H9 (cell line): ENCODE measurements around the gene LRRFIP2. TPM values are rescaled to one million over a fixed set of nuclear protein-coding genes. Genes with fewer than 3 reads are reported as not detected.
"Not testable (repeated sequence)": the region's sequence is repeated elsewhere in the genome, so short reads cannot be mapped to it uniquely, and the experiment has no call there.

Experiments used
- DNase-seq: peaks from one replicate; pipeline ENCODE4 v3.0.0-alpha.2; 2017
- H2AFZ ChIP-seq: one replicate; pipeline ENCODE4 v1.6.1; 2013; ENCODE audit warnings: mild to moderate bottlenecking, low read length, control low read depth, moderate library complexity
- H2AK5ac ChIP-seq: 2 replicates; pipeline ENCODE4 v1.6.1; 2013; ENCODE audit warnings: low read length, control low read depth, mixed read lengths; ENCODE audit not compliant: insufficient read length
- H2BK120ac ChIP-seq: one replicate; pipeline ENCODE4 v1.6.1; 2013; ENCODE audit warnings: low read depth, mild to moderate bottlenecking, low read length, control low read depth, inconsistent platforms; ENCODE audit not compliant: poor library complexity, severe bottlenecking
- H2BK12ac ChIP-seq: 2 replicates; pipeline ENCODE4 v1.6.1; 2013; ENCODE audit warnings: low read length, control low read depth, mixed read lengths, low read depth; ENCODE audit not compliant: insufficient read length
- H2BK15ac ChIP-seq: 2 replicates; pipeline ENCODE4 v1.6.1; 2013; ENCODE audit warnings: low read depth, low read length, control low read depth
- H2BK20ac ChIP-seq: one replicate; pipeline ENCODE4 v1.6.1; 2013; ENCODE audit warnings: low read depth, mild to moderate bottlenecking, low read length, control low read depth, inconsistent platforms; ENCODE audit not compliant: poor library complexity, severe bottlenecking
- H2BK5ac ChIP-seq: 2 replicates; pipeline ENCODE4 v1.6.1; 2013; ENCODE audit warnings: low read length, control low read depth, mixed read lengths; ENCODE audit not compliant: insufficient read length
- H3K14ac ChIP-seq: 2 replicates; pipeline ENCODE4 v1.6.1; 2013; ENCODE audit warnings: low read length, control low read depth; ENCODE audit not compliant: insufficient read depth
- H3K18ac ChIP-seq: 2 replicates; pipeline ENCODE4 v1.6.1; 2013; ENCODE audit warnings: low read depth, mild to moderate bottlenecking, mixed read lengths, low read length, control low read depth; ENCODE audit not compliant: insufficient read length
- H3K23ac ChIP-seq: 2 replicates; pipeline ENCODE4 v1.6.1; 2013; ENCODE audit warnings: low read length, control low read depth, mixed read lengths, low read depth; ENCODE audit not compliant: insufficient read length
- H3K23me2 ChIP-seq: 2 replicates; pipeline ENCODE4 v1.6.1; 2013; ENCODE audit warnings: low read depth, mild to moderate bottlenecking, mixed read lengths, low read length, control low read depth; ENCODE audit not compliant: insufficient read length, poor library complexity, severe bottlenecking
- H3K27ac ChIP-seq: 2 replicates; pipeline ENCODE4 v1.5.1; 2013; ENCODE audit warnings: low read length, control low read depth, mixed read lengths, low read depth; ENCODE audit not compliant: insufficient read length
- H3K27me3 ChIP-seq: 2 replicates; pipeline ENCODE4 v1.6.1; 2013; ENCODE audit warnings: low read length, control low read depth, inconsistent platforms; ENCODE audit not compliant: insufficient read depth
- H3K4ac ChIP-seq: 2 replicates; pipeline ENCODE4 v1.6.1; 2013; ENCODE audit warnings: low read depth, mild to moderate bottlenecking, control low read depth, inconsistent platforms, low read length, moderate library complexity
- H3K4me1 ChIP-seq: 2 replicates; pipeline ENCODE4 v1.6.1; 2013; ENCODE audit warnings: low read length, control low read depth, inconsistent platforms; ENCODE audit not compliant: insufficient read depth
- H3K4me2 ChIP-seq: 2 replicates; pipeline ENCODE4 v1.6.1; 2013; ENCODE audit warnings: low read length, control low read depth, mixed read lengths; ENCODE audit not compliant: insufficient read length, insufficient read depth
- H3K56ac ChIP-seq: 2 replicates; pipeline ENCODE4 v1.6.1; 2013; ENCODE audit warnings: low read depth, mild to moderate bottlenecking, mixed read lengths, low read length, control low read depth; ENCODE audit not compliant: insufficient read length
- H3K79me1 ChIP-seq: 2 replicates; pipeline ENCODE4 v1.6.1; 2013; ENCODE audit warnings: low read depth, mild to moderate bottlenecking, moderate library complexity, low read length, control low read depth, inconsistent platforms; ENCODE audit not compliant: insufficient read depth, poor library complexity, severe bottlenecking
- H3K79me2 ChIP-seq: 2 replicates; pipeline ENCODE4 v1.6.1; 2013; ENCODE audit warnings: low read length, control low read depth, inconsistent platforms; ENCODE audit not compliant: insufficient read depth
- H3K9ac ChIP-seq: 2 replicates; pipeline ENCODE4 v1.6.1; 2013; ENCODE audit warnings: low read length, control low read depth, mixed read lengths; ENCODE audit not compliant: insufficient read length; ENCODE audit errors: extremely low read depth
- H3K9me3 ChIP-seq: one replicate; pipeline ENCODE4 v1.6.1; 2013; ENCODE audit warnings: low read depth, low read length, inconsistent platforms; ENCODE audit not compliant: control insufficient read depth
- H3T11ph ChIP-seq: one replicate; pipeline ENCODE4 v1.6.1; 2013; ENCODE audit warnings: mild to moderate bottlenecking, low read length, control low read depth, inconsistent platforms
- H4K20me1 ChIP-seq: one replicate; pipeline ENCODE4 v1.6.1; 2013; ENCODE audit not compliant: control insufficient read depth, insufficient read length, insufficient read depth
- H4K5ac ChIP-seq: 2 replicates; pipeline ENCODE4 v1.6.1; 2013; ENCODE audit warnings: low read depth, mild to moderate bottlenecking, mixed read lengths, low read length, control low read depth; ENCODE audit not compliant: insufficient read length
- H4K8ac ChIP-seq: replicated peaks from 2 replicates; pipeline ENCODE4 v1.6.1; 2013; ENCODE audit warnings: low read length, control low read depth, mixed read lengths, low read depth; ENCODE audit not compliant: insufficient read length
- H4K91ac ChIP-seq: 2 replicates; pipeline ENCODE4 v1.6.1; 2013; ENCODE audit warnings: low read depth, mild to moderate bottlenecking, moderate library complexity, mixed read lengths, low read length, control low read depth; ENCODE audit not compliant: insufficient read length
- H3K27ac Mint-ChIP-seq, 3 experiments: 2 replicates in 2 of 3; 3 replicates in 1 of 3; pipeline ENCODE4 v1.8.0; 2020 to 2021; ENCODE audit warnings: mixed read lengths in 3 of 3, mild to moderate bottlenecking in 1 of 3, moderate library complexity in 1 of 3
- H3K27me3 Mint-ChIP-seq: 2 replicates; pipeline ENCODE4 v1.8.0; 2021; ENCODE audit warnings: low read depth, mild to moderate bottlenecking, moderate library complexity, mixed read lengths
- H3K36me3 Mint-ChIP-seq, 3 experiments: 2 replicates in 2 of 3; 3 replicates in 1 of 3; pipeline ENCODE4 v1.8.0; 2020 to 2021; ENCODE audit warnings: low read depth in 3 of 3, mixed read lengths in 3 of 3; ENCODE audit not compliant: insufficient read depth in 1 of 3
- H3K4me1 Mint-ChIP-seq, 2 experiments: 2 replicates each; pipeline ENCODE4 v1.8.0; 2020; ENCODE audit warnings: mixed read lengths in 2 of 2
- H3K4me3 Mint-ChIP-seq, 2 experiments: 2 replicates in 1 of 2; 3 replicates in 1 of 2; pipeline ENCODE4 v1.8.0; 2020 to 2021; ENCODE audit warnings: mild to moderate bottlenecking in 2 of 2, mixed read lengths in 2 of 2, moderate library complexity in 1 of 2
- H3K9me3 Mint-ChIP-seq, 2 experiments: 2 replicates in 1 of 2; 3 replicates in 1 of 2; pipeline ENCODE4 v1.8.0; 2020; ENCODE audit warnings: mild to moderate bottlenecking in 2 of 2, mixed read lengths in 2 of 2, moderate library complexity in 1 of 2
- CTCF ChIP-seq: fragments of 200-600 bp; sonication (generic); conservative IDR thresholded peaks from 3 replicates; pipeline ENCODE4 v1.8.0; 2021; ENCODE audit warnings: antibody characterized with exemption, mild to moderate bottlenecking
- WGBS: extraction: QIAGEN DNeasy Blood & Tissue Kit; methylation state at CpG from one replicate; pipeline ENCODE4 v1.1.7; 2013; ENCODE audit warnings: missing lambda C conversion rate, low lambda C conversion rate, mixed read lengths; ENCODE audit not compliant: insufficient read length; ENCODE audit errors: extremely low coverage; 5-methylcytosine and 5-hydroxymethylcytosine counted together
- total RNA-seq: library from RNA; stranded (reverse); gene quantifications from 2 replicates; pipeline ENCODE4 v1.2.1, GENCODE V29; 2021

Gene LRRFIP2
- total RNA-seq, 1 experiment from 2014 or later = 30.7 TPM

GRCh38 chr3:37147666-37148065 is 26.7 kb downstream of the LRRFIP2 start:
- Histone ChIP-seq H3K18ac (no peak overlapping the region), H2BK120ac (no peak overlapping the region), H2BK15ac (no peak overlapping the region), H3K4me1 (no peaks in the 10 kb centered on the region), H3K56ac (no peak overlapping the region), H4K5ac (no peak overlapping the region), H3K23ac (no peak overlapping the region), H2BK20ac (no peak overlapping the region), H4K91ac (no peak overlapping the region), H3K27me3 (no peaks in the 10 kb centered on the region), H3K79me2 (no peaks in the 10 kb centered on the region), H3K14ac (no peak overlapping the region), H3K4me2 (no peak overlapping the region), H3K4ac (no peak overlapping the region), H2BK5ac (no peak overlapping the region), H4K20me1 (no peaks in the 10 kb centered on the region), H3K23me2 (no peaks in the 10 kb centered on the region), H3T11ph (no peak overlapping the region), H2BK12ac (no peak overlapping the region), H3K27ac (no peak overlapping the region), H2AFZ (no peak overlapping the region), H4K8ac (no peak overlapping the region), H3K79me1 (no peaks in the 10 kb centered on the region), H2AK5ac (no peak overlapping the region), H3K9me3 (no peaks in the 10 kb centered on the region), H3K9ac (no peak overlapping the region)
- no peak for TF ChIP-seq CTCF
- Mint-ChIP-seq H3K9me3 (no peaks in the 10 kb centered on the region), H3K27me3 (no peaks in the 10 kb centered on the region), H3K36me3 (peaks cover 8 to 23% (median 20%) of the 10 kb centered on the region in 3 experiments; a peak in 6 of 7 replicates), H3K4me3 (no peak overlapping the region), H3K27ac (no peak overlapping the region), H3K4me1 (no peaks in the 10 kb centered on the region)
- DNase-seq = no peak
- no CpG with 5 or more reads among the region's 4 CpGs for WGBS

GRCh38 chr3:37146927-37147326 is 27.5 kb downstream of the LRRFIP2 start:
- H3K27me3 Mint-ChIP-seq, H3K79me2 ChIP-seq, H3K9me3 Mint-ChIP-seq, H4K5ac ChIP-seq, H2BK15ac ChIP-seq, H3K4ac ChIP-seq, H3K4me3 Mint-ChIP-seq, H3K14ac ChIP-seq, H2AK5ac ChIP-seq, H2BK5ac ChIP-seq, H3K27ac Mint-ChIP-seq, H3K4me1 ChIP-seq, H3K9ac ChIP-seq, H4K8ac ChIP-seq, H3K56ac ChIP-seq, DNase-seq, H2BK120ac ChIP-seq, H3K23me2 ChIP-seq, H2BK20ac ChIP-seq, H3K9me3 ChIP-seq, H2BK12ac ChIP-seq, H4K91ac ChIP-seq, H3K4me2 ChIP-seq, H3K79me1 ChIP-seq, H3K27ac ChIP-seq, H2AFZ ChIP-seq, H3K18ac ChIP-seq, H3T11ph ChIP-seq, H3K27me3 ChIP-seq, H3K4me1 Mint-ChIP-seq, H4K20me1 ChIP-seq, H3K23ac ChIP-seq: not testable (repeated sequence)
- peaks cover 11 to 27% (median 22%) of the 10 kb centered on the region in 3 experiments; a peak in 6 of 7 replicates for H3K36me3 Mint-ChIP-seq
- WGBS = no CpG with 5 or more reads among the region's 2 CpGs
